Measurements from ENCODE around the gene C1RL.

C1RL gene

GRCh38 chr12:7118881-7119280, 9.9 kb upstream of the C1RL start:
- TF ChIP-seq EZH2phosphoT487 (conservative IDR thresholded peaks at IDR 0.05; ENCODE audit: low read length): no peak
- no peak for TF ChIP-seq CTCF (IDR thresholded peaks at IDR 0.05; ENCODE audit: insufficient read depth, low read length, poor library complexity, severe bottlenecking)
- Histone ChIP-seq H3K4me2 (ENCODE audit: low read depth, low read length, poor library complexity, severe bottlenecking) (no peak overlapping the region), H3K79me2 (ENCODE audit: insufficient read depth, low read length) (no peaks in the 10 kb centered on the region)

DNA sequence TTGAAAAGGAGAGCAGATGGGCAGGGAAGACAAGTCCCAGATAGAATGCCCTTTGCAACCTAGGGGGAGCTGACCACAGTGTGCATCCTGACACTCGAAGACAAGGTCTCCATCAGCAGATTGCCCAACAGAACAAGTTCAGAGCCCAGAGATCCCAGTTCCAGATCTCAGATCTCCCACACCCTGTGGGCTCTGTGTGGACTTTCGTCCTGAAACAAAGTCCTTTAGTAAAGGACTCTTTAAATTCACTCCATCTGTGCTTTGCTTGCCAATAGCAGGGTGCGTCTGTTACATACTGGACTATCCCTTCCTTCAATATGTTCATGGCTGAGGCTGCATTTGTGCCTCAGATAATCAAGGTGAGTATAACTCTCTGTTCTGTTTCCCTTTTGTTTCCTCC, 8.7 kb upstream of the C1RL start:
- Histone ChIP-seq H3F3A (ENCODE audit: insufficient read depth) (no peaks in the 10 kb centered on the region), H3K4me2 (ENCODE audit: low read depth, low read length, poor library complexity, severe bottlenecking) (no peak overlapping the region), H3K9me2 (replicated peaks; ENCODE audit: insufficient read depth, low read length) (no peaks in the 10 kb centered on the region), H3K79me2 (ENCODE audit: insufficient read depth, low read length) (no peaks in the 10 kb centered on the region), H3K27me3 (ENCODE audit: low read length) (no peaks in the 10 kb centered on the region), H4K20me1 (ENCODE audit: low read depth, low read length) (no peaks in the 10 kb centered on the region), H3K9me3 (ENCODE audit: insufficient read depth, low read length) (no peaks in the 10 kb centered on the region), H2AFZ (ENCODE audit: low read depth, low read length, severe bottlenecking) (no peak overlapping the region), H3K27ac (ENCODE audit: low read depth, low read length) (no peak overlapping the region), H3K9ac (ENCODE audit: low read length) (no peak overlapping the region), H3K4me3 (ENCODE audit: insufficient read depth, low read length, poor library complexity, severe bottlenecking) (no peak overlapping the region), H3K36me3 (ENCODE audit: low read length) (no peaks in the 10 kb centered on the region)
- TF ChIP-seq CTCF (IDR thresholded peaks at IDR 0.05; ENCODE audit: insufficient read depth, low read length, poor library complexity, severe bottlenecking) (no peak), EZH2phosphoT487 (conservative IDR thresholded peaks at IDR 0.05; ENCODE audit: low read length) (no peak)

More at GRCh38 chr12:7118881-7119280, 9.9 kb upstream of the C1RL start:
- Histone ChIP-seq H3K4me3 (ENCODE audit: insufficient read depth, low read length, poor library complexity, severe bottlenecking) (no peak overlapping the region), H3K27ac (ENCODE audit: low read depth, low read length) (no peak overlapping the region), H3K9me3 (ENCODE audit: insufficient read depth, low read length) (no peaks in the 10 kb centered on the region), H3F3A (ENCODE audit: insufficient read depth) (no peaks in the 10 kb centered on the region), H3K36me3 (ENCODE audit: low read length) (no peaks in the 10 kb centered on the region), H2AFZ (ENCODE audit: low read depth, low read length, severe bottlenecking) (no peak overlapping the region), H3K27me3 (ENCODE audit: low read length) (no peaks in the 10 kb centered on the region), H4K20me1 (ENCODE audit: low read depth, low read length) (no peaks in the 10 kb centered on the region), H3K9ac (ENCODE audit: low read length) (no peak overlapping the region), H3K9me2 (replicated peaks; ENCODE audit: insufficient read depth, low read length) (no peaks in the 10 kb centered on the region)

- H3K9me3 ChIP-seq (ENCODE audit: insufficient read depth, low read length): no peaks in the 10 kb centered on the region
- H3F3A ChIP-seq (ENCODE audit: insufficient read depth): no peaks in the 10 kb centered on the region
- H3K36me3 ChIP-seq (ENCODE audit: low read length): no peaks in the 10 kb centered on the region
- H3K79me2 ChIP-seq (ENCODE audit: insufficient read depth, low read length): no peaks in the 10 kb centered on the region
- no peaks in the 10 kb centered on the region for H3K27me3 ChIP-seq (ENCODE audit: low read length)
- no peaks in the 10 kb centered on the region for H4K20me1 ChIP-seq (ENCODE audit: low read depth, low read length)
- no peak overlapping the region for H3K9ac ChIP-seq (ENCODE audit: low read length)
- no peak overlapping the region for H3K4me2 ChIP-seq (ENCODE audit: low read depth, low read length, poor library complexity, severe bottlenecking)
- H3K4me3 ChIP-seq (ENCODE audit: insufficient read depth, low read length, poor library complexity, severe bottlenecking): no peak overlapping the region
- TF ChIP-seq EZH2phosphoT487 (conservative IDR thresholded peaks at IDR 0.05; ENCODE audit: low read length): no peak
- TF ChIP-seq CTCF (IDR thresholded peaks at IDR 0.05; ENCODE audit: insufficient read depth, low read length, poor library complexity, severe bottlenecking): no peak
- no peaks in the 10 kb centered on the region for H3K9me2 ChIP-seq (replicated peaks; ENCODE audit: insufficient read depth, low read length)
- H3K27ac ChIP-seq (ENCODE audit: low read depth, low read length): no peak overlapping the region
- H2AFZ ChIP-seq (ENCODE audit: low read depth, low read length, severe bottlenecking): no peak overlapping the region
These were observed 7.9 kb upstream of the C1RL start for GRCh38 chr12:7116916-7117315.
